ENCODE measurements around the gene ACE2. TPM values are rescaled to one million over a fixed set of nuclear protein-coding genes. Genes with fewer than 3 reads are reported as not detected.

Gene ACE2
- total and polyA plus RNA-seq, 2 donors (not counting 1 experiment from before 2014, with no cell fraction given), result not detected

DNA sequence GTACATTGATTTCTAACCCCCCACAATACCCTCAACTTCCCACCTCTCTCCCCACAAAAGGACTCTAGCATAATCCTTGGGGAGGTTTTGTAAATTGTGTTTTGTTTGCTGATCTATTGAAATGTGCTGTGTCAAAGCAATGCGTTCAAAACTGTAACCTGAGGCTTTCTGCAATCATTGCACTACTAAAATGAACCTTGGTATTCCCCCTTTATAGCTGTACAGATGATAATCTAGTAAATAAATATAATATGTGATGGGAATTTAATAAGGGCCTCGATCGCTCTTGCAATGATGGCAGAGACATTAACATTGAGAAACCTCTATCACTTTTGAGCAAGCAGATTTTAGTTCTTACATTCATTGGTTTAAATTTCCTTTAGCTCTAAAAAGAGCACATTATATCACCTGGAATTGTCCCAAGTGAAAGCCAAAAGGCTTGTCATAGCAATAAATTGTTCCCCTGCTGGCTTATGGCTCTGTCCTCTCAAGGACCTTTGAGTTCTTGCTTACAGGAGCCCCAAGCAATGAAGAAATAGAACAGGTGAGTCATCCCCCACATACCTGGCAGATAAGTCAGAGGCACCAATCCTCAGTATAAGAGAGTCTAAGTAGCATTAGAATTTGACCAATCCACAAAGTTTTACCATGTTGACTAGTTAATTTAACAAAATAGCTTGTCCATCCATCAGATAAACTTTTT is 18.4 kb upstream of the ACE2 start:
- no peak overlapping the region for H3K9ac ChIP-seq (ENCODE audit: insufficient read depth, low read length)
- H3K79me2 ChIP-seq (ENCODE audit: control insufficient read depth, insufficient read depth, low read length), result no peaks in the 10 kb centered on the region
- H3K4me1 ChIP-seq (ENCODE audit: control insufficient read depth, extremely low read depth, insufficient read depth, low read length), result no peaks in the 10 kb centered on the region
- H3K4me3 ChIP-seq (replicated peaks in 1 of 4; ENCODE audit: control extremely low read depth in 1 of 4, insufficient read depth in 1 of 4, low read depth in 3 of 4, low read length in 4 of 4), result no peak overlapping the region
- H3K9me3 ChIP-seq (ENCODE audit: control insufficient read depth, insufficient read depth, low read depth, low read length), result no peaks in the 10 kb centered on the region
- H3K4me2 ChIP-seq (ENCODE audit: extremely low read depth, insufficient read depth, low read length), result no peak overlapping the region
- peak in 1 of 2 donors; percentile 30 for DNase-seq (ENCODE audit: low read depth in 2 of 2)
- H3K36me3 ChIP-seq (ENCODE audit: control insufficient read depth, insufficient read depth, low read length), result no peaks in the 10 kb centered on the region
- no peak for TF ChIP-seq EZH2 (IDR thresholded peaks at IDR 0.05; ENCODE audit: low read length, missing control alignments)
- TF ChIP-seq CTCF (conservative IDR thresholded peaks at IDR 0.05 in 1 of 2, IDR thresholded peaks at IDR 0.05 in 1 of 2; ENCODE audit: low read depth in 1 of 2, low read length in 2 of 2), result no peak
- H2AFZ ChIP-seq (ENCODE audit: low read length), result no peak overlapping the region
- no peaks in the 10 kb centered on the region for H3K27me3 ChIP-seq (ENCODE audit: control insufficient read depth, insufficient read depth, low read length)
- H4K20me1 ChIP-seq (ENCODE audit: control insufficient read depth, extremely low read depth, insufficient read depth, low read length), result no peaks in the 10 kb centered on the region
- H3K27ac ChIP-seq (ENCODE audit: insufficient read depth, low read length), result no peak overlapping the region

DNA sequence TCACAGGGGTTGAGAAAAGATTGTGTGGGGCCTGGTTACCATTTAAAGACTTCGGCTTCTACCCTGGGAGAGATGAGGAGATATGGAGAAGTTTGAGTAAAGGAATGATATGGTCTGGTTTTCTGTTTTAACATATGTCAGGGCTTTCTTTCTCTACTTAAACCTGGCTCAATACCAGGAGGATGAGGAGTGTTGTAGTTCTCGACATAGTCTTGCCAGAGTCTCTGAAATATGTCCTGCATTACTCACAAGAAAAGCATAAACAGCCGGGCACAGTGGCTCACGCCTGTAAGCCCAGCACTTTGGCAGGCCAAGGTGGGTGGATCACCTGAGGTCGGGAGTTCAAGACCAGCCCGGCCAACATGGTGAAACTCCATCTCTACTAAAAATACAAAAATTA is 16.4 kb upstream of the ACE2 start:
- no peak overlapping the region for H3K27ac ChIP-seq (ENCODE audit: insufficient read depth, low read length)
- no peak overlapping the region for H3K4me3 ChIP-seq (replicated peaks in 1 of 4; ENCODE audit: control extremely low read depth in 1 of 4, insufficient read depth in 1 of 4, low read depth in 3 of 4, low read length in 4 of 4)
- H4K20me1 ChIP-seq (ENCODE audit: control insufficient read depth, extremely low read depth, insufficient read depth, low read length), result no peaks in the 10 kb centered on the region
- no peak overlapping the region for H3K9ac ChIP-seq (ENCODE audit: insufficient read depth, low read length)
- H3K27me3 ChIP-seq (ENCODE audit: control insufficient read depth, insufficient read depth, low read length), result no peaks in the 10 kb centered on the region
- H3K79me2 ChIP-seq (ENCODE audit: control insufficient read depth, insufficient read depth, low read length), result no peaks in the 10 kb centered on the region
- TF ChIP-seq CTCF (conservative IDR thresholded peaks at IDR 0.05 in 1 of 2, IDR thresholded peaks at IDR 0.05 in 1 of 2; ENCODE audit: low read depth in 1 of 2, low read length in 2 of 2) (no peak), EZH2 (IDR thresholded peaks at IDR 0.05; ENCODE audit: low read length, missing control alignments) (no peak)
- no peak for DNase-seq (ENCODE audit: low read depth in 2 of 2)
- no peak overlapping the region for H3K4me2 ChIP-seq (ENCODE audit: extremely low read depth, insufficient read depth, low read length)
- no peak overlapping the region for H2AFZ ChIP-seq (ENCODE audit: low read length)
- H3K9me3 ChIP-seq (ENCODE audit: control insufficient read depth, insufficient read depth, low read depth, low read length), result no peaks in the 10 kb centered on the region
- H3K4me1 ChIP-seq (ENCODE audit: control insufficient read depth, extremely low read depth, insufficient read depth, low read length), result no peaks in the 10 kb centered on the region
- H3K36me3 ChIP-seq (ENCODE audit: control insufficient read depth, insufficient read depth, low read length), result no peaks in the 10 kb centered on the region

DNA sequence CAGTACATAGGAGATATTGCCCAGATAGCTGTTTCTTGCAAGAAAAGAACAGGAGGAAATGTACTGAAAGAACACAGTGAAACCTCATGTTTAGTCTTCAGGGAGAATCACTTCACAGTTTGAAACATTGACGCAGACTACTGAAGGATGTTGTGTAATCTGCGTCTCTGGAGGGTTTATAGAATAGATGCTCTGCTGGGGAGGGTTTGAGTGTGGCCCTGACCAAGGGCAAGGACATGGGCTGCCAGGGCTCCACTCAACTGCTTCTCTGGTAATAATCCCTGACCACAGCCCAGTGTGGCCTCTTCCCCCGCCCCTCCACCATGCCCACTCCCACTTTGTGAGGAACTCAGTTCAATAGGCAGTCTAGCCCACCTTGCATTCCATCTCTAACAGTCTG is 15.8 kb upstream of the ACE2 start:
- Histone ChIP-seq H3K27ac (ENCODE audit: insufficient read depth, low read length) (no peak overlapping the region), H4K20me1 (ENCODE audit: control insufficient read depth, extremely low read depth, insufficient read depth, low read length) (no peaks in the 10 kb centered on the region), H3K4me1 (ENCODE audit: control insufficient read depth, extremely low read depth, insufficient read depth, low read length) (no peaks in the 10 kb centered on the region), H2AFZ (ENCODE audit: low read length) (no peak overlapping the region), H3K27me3 (ENCODE audit: control insufficient read depth, insufficient read depth, low read length) (no peaks in the 10 kb centered on the region), H3K4me2 (ENCODE audit: extremely low read depth, insufficient read depth, low read length) (no peak overlapping the region), H3K36me3 (ENCODE audit: control insufficient read depth, insufficient read depth, low read length) (no peaks in the 10 kb centered on the region), H3K4me3 (replicated peaks in 1 of 4; ENCODE audit: control extremely low read depth in 1 of 4, insufficient read depth in 1 of 4, low read depth in 3 of 4, low read length in 4 of 4) (no peak overlapping the region), H3K9ac (ENCODE audit: insufficient read depth, low read length) (no peak overlapping the region), H3K79me2 (ENCODE audit: control insufficient read depth, insufficient read depth, low read length) (no peaks in the 10 kb centered on the region), H3K9me3 (ENCODE audit: control insufficient read depth, insufficient read depth, low read depth, low read length) (no peaks in the 10 kb centered on the region)
- DNase-seq (ENCODE audit: low read depth in 2 of 2), result peak in 1 of 2 donors; percentile 20
- no peak for TF ChIP-seq CTCF (conservative IDR thresholded peaks at IDR 0.05 in 1 of 2, IDR thresholded peaks at IDR 0.05 in 1 of 2; ENCODE audit: low read depth in 1 of 2, low read length in 2 of 2)
- no peak for TF ChIP-seq EZH2 (IDR thresholded peaks at IDR 0.05; ENCODE audit: low read length, missing control alignments)
